ENCODE data around the gene ZNF827.

DNA sequence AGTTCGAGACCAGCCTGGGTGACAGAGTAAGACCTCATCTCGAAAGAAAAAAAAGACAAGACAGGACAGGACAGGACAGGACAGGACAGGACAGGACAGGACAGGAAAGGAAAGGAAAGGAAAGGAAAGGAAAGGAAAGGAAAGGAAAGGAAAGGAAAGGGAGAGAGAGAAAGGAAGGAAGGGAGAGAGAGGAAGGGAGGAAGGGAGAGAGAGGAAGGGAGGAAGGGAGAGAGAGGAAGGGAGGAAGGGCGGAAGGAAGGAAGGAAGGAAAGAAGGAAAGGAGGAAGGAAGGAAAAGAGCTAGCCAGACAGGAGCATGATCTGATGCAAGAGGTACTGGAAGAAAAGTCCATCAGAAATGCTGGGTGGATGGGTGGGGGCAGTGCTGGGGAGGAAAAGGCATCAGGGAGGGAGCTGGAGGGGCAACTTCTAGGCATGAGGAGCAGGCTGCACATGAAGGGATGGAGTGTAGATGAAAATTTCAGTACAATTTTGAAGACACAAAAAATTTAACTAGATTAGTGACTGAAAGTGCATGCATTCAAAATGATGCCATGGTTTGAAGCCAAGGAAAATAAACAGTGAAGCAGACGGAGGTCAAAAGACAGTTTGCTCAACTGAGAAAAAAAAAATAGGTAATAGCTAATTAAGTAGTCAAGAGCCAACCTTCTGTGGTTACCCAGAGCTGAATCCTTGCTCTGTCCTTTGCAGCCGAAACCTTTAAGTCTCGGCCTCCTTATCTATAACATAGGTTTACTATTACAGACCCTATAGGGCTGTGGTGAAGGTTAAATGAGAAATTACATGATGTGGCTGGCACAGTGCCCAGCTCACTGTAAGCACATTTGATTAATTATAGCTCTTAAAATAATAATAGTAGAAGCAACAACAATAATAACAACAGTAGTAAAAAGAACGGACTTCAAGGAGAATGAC is 59.9 kb downstream of the ZNF827 start:
- TF ChIP-seq, protein P1, sequence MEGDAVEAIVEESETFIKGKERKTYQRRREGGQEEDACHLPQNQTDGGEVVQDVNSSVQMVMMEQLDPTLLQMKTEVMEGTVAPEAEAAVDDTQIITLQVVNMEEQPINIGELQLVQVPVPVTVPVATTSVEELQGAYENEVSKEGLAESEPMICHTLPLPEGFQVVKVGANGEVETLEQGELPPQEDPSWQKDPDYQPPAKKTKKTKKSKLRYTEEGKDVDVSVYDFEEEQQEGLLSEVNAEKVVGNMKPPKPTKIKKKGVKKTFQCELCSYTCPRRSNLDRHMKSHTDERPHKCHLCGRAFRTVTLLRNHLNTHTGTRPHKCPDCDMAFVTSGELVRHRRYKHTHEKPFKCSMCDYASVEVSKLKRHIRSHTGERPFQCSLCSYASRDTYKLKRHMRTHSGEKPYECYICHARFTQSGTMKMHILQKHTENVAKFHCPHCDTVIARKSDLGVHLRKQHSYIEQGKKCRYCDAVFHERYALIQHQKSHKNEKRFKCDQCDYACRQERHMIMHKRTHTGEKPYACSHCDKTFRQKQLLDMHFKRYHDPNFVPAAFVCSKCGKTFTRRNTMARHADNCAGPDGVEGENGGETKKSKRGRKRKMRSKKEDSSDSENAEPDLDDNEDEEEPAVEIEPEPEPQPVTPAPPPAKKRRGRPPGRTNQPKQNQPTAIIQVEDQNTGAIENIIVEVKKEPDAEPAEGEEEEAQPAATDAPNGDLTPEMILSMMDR (IDR thresholded peaks at IDR 0.05 in 8 of 11, conservative IDR thresholded peaks at IDR 0.05 in 3 of 11): no peak
- TF ChIP-seq POLR2AphosphoS5 (IDR thresholded peaks at IDR 0.05) (no peak), POLR2A (IDR thresholded peaks at IDR 0.05) (no peak)

Data from spleen (tissue), 7 donors.